CD4-positive, alpha-beta T cell treated with Interleukin-21 for 1 hour (primary cell): ENCODE data around the gene ZYG11B.
A peak's percentile ranks its signal among the peaks of the same experiment; 100 is the strongest.
"Not testable (repeated sequence)": the region's sequence is repeated elsewhere in the genome, so short reads cannot be mapped to it uniquely, and the experiment has no call there.

ENCODE experiments used
- DNase-seq: peaks from one replicate; pipeline ENCODE4 v3.0.0-alpha.2; 2020

Gene ZYG11B

DNA sequence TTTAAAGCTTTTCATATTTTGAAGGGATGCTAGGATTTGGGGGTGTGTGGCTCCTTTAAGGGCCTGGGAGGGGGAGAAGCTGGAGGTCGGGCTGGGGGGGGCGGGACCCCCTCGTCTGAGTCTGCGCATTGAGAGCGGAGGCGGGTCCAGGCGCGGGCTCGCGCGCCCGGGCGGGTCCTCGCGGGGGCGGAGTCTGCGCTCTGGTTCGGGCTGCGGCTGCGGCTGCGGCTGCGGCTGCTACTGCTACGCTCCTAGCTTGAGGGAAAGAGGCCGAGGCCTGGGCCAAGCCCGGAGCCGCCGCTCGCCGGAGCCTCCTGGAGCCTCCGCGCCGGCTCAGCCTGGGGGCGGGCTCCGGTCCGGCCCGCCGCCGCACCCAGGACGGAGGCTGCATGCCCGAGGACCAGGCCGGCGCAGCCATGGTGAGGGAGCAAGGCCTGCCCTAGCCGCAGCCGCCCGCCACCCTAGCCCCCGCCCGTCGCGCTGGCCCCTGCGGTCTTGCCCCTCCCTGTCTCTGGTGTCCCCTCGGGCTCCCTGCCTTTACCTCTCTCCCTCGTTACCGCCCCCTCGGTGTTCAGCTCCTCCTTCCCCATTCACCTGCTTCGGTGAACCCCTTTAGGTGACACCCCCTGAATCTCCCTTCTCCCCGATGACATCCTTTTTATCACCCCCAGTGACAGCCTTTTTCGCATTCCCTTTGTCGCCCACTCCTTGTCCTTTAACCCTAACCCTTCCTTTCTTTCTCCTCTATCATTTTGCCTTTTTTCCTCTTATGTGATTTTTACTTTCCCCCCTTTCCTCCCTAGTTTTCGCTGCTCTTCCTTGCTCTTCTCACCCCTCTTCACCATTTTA lies at the start of gene ZYG11B:
Gene ZYG11B (plus strand): TSS at position 189 of the 849 bp plus-strand sequence. CDS start 201 bp downstream, at position 390.
- DNase-seq, result peak; percentile 93

DNA sequence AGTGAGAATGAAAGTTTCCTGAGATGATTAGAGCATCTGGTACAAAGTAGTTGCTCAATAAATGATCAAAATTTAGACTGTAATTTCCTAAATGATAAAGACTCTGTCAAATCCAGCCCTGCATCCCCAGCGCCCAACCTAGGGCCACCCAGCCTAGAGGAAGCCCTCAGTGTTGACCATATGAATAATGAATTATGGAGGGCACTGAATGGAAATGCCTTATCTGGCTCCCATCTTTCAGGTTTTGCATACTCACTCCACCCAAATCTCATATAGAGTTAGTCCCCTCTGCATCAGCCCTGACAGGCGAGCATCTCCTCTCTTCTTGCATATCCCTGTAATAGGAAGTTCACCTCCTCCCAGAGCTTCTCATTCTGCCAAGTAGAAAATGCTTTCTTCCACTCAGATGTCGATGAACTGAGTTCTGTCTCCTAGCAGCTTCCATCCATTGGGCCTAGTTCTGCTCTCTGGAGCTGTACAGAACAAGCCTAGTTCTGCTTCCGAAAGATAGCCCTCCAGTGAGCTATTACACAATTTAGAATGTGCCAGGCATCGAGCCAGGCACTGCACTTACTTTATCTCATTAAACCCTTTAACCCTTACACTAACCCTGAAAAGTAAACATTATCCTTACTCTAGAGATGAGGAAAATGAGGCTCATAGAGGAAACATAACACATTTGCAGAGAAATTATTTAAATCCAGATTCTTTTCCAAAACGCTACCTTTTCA lies 49.0 kb upstream of the ZYG11B start:
- no peak for DNase-seq

DNA sequence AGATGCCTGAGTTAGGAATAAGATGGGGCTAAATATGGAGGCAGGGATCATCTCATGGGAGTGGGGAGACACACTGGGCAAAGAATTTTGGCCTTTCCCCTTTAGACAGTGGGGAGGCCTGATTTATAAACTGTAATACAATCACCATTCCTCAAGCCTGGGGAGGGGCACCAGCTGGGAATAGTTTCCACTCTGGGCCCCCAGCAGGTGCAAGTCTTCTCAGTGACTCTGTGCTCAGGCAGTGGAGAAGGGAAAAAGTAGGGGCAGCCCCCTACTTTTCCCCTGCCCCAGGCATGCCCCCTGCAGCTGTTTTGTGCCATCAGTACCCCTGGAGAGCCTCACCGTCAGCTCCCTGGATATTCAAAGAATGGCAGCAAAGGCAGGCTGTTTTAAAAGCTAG lies 47.2 kb upstream of the ZYG11B start:
- no peak for DNase-seq

- DNase-seq, result no peak
Observed at GRCh38 chr1:52679498-52679897, 46.8 kb upstream of the ZYG11B start.

GRCh38 chr1:52680353-52680752 lies 45.9 kb upstream of the ZYG11B start:
- DNase-seq, result no peak

- no peak for DNase-seq
Observed at GRCh38 chr1:52681136-52681535, 45.1 kb upstream of the ZYG11B start.

DNA sequence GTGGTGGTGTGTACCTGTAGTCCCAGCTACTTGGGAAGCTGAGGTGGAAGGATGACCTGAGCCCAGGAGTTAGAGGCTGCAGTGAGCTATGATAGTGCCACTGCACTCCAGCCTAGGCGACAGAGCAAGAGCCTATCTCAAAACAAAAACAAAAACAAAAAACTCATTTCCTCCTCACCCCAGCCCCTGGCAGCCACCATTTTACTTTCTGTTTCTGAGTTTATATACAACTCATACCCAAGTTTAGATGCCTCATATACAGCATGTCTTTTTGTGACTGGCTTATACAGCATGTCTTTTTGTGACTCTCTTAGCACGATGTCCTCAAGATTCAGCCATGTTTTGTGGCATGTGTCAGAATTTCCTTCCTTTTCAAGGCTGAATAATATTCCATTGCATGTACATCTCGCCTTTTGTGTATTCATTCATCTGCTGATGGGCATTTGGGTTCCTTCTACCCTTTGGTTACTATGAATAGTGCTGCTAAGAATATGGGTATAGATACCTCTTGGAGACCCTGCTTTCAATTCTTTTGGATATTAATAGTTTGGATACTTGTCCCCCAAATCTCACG lies 42.8 kb upstream of the ZYG11B start:
- no peak for DNase-seq

GRCh38 chr1:52684545-52684944 lies 41.7 kb upstream of the ZYG11B start:
- DNase-seq, result no peak

DNA sequence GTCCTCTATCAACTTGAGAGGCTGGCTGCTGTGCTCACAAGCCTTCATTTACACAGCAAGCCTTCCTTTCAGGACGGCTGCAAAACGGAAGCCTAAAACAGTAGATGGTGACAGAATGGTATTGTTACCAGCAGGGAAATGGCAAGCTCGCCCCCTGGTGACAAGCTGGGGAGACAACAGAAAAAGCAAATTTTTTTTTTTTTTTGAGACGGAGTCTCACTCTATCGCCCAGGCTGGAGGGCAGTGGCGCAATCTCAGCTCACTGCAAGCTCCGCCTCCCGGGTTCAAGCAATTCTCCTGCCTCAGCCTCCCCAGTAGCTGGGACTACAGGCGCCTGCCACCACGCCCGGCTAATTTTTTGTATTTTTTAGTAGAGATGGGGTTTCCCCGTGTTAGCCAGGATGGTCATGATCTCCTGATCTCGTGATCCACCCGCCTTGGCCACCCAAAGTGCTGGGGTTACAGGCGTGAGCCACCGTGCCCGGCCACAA lies 39.9 kb upstream of the ZYG11B start:
- peak; percentile 84 for DNase-seq

- DNase-seq, result no peak
Observed at GRCh38 chr1:52686830-52687229, 39.4 kb upstream of the ZYG11B start.

DNA sequence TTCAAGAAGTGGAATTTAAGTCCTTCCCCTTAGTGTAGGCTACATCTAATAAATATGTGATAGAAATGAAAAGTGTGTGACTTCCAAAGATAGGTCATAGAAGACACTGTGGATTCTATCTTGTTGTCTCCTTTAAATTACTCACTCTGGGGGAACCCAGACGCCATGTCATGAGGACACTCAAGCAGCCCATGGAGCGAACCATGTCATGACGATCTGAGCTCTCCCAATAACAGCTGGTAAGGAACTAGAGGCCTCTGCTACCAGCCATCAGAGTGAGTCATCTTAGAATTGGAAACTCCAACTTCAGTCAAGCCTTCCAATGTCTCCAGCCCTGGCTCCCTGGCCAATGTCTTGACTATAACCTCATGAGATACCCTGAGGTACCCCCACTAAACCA lies 34.4 kb upstream of the ZYG11B start:
- DNase-seq, result no peak

DNA sequence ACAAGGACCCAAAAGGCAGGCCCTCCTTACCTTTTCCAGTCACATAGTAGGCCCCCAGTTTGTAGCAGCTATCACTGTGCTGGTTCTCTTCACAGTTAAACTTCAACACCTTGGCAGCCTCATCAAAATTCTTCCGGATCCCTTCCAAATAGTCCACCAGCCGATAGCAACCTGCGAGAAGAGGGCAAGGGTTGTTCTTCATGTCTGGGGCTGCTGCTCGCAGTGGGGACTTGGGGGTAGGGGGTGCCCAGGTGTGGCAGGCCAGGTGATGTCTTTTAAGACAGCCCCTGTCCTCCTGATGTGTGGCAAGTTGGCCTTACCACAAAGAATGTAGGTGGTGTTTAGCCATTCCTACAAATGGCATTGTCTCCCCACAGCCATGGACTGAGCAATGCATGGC lies 33.6 kb upstream of the ZYG11B start:
- DNase-seq, result no peak

DNA sequence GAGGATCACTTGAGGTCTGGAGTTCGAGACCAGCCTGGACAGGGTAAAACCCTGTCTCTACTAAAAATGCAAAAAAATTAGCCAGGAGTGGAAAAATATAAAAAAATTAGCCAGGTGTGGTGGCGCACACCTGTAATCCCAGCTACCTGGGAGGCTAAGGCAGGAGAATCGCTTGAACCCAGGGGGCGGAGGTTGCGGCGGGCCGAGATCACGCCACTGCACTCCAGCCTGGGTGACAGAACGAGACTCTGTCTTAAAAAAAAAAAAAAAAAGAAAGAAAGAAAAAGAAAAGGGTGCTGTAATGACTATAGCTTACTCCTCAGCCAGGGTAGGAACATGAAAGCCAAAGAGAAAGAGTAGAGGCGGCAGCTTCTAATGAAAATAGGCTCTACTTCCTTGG lies 32.9 kb upstream of the ZYG11B start:
- not testable (repeated sequence) for DNase-seq

DNA sequence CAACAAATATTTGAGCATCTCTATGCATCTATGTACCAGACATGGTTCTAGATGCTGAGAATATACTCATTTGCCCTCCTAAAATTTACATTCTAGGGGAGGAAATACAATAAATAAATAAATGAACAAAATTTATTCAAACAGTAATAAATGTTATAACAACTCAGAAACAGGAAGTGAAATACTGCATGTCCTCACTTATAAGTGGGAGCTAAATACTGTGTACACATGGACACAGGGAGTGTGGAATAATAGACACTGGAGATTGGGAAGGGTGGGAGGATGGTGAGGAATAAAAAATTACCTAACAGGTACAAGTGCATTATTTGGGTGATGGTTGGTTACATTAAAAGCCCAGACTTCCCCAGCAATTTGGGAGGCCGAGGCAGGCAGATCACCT lies 32.4 kb upstream of the ZYG11B start:
- DNase-seq, result no peak

DNA sequence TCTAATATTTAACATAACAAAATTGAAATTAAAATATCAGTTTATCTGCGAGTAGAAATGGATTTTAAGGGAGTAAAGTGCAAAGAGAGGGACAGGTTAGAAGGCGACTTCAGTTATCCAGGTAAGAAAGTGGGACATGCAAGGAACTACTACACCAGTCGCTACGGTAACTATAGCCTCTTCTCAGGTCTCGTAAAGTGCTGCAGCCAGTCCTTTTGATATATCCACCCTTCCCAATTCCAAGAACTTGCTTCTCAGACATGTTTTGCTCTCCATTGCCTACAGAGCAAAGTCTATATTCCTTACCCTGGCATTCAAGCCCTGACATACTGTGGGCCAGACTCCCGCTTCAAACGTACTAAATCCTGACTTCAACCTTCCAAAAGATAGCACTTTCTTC lies 30.6 kb upstream of the ZYG11B start:
- DNase-seq, result no peak

- peak; percentile 67 for DNase-seq
Observed at GRCh38 chr1:52697795-52698674, 28.2 kb upstream of the ZYG11B start, which contains the start of gene COA7. TSS of gene COA7 (minus strand) at chr1:52698347. CDS start at chr1:52698326, 21 bp downstream.

DNA sequence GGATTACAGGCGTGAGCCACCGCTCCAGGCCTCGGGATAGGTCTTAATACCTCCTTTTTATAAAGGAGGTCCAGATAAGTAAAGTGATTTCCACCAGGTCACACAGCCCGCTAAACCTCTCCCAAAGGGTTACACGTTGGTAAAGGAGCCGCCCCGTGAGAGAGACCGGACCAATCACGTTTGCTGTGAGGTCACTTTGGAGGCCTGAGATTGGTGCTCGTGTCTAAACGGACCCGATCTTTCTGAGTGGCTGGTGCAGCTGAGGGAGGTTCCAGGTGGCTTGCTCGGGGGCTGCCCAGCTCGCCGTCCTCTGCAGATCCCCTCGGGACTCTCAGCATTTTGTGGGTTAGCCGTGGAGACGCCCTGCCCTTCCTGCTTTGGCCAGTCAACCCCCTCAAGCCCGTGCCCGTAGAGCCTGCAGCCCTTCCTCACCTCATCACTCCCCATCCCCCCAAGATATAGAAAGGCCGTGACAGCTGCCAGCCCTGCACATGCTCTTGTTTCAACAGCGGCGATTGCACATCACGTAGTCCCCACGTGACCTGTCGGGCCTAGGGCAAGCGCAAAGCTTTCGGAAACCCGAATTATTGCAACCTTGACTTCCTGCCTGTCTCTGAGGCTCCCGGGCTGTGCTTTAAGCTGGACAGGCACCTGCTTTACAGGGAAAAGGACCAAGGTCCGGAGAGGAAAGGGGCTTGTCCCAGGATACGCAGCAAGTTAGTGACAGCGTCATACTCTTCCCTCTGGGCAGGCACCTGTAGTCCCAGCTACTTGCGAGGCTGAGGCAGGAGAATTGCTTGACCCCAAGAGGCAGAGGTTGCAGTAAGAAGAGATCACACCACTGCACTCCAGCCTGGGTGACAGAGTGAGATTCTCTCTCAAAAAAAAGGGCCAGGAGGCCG lies 23.1 kb upstream of the ZYG11B start:
- DNase-seq, result peak; percentile 90

DNA sequence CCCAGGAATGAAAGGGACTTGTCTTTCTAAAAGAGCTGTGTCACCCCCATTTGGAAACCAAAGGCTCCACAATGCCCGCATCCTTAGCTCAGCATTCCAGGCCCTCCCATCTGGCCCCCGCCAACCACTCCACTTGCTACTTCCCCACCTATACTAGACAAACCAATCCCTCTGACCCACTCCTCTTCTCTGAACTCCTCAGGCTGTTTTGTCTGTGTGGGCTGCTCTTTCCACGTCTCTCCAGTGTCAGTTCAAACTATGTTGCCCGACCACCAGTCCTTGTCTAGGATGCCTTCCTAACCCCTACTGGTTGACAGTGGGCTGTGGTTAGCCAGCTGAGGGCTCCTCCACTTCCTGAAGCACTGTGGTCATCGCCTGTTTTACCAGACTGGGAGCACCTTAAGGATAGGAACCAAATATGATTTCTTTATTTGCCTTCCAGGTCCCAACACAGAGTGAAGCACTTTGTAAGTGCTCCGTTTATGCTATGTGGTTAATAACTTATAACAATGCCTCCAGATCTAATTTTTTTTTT lies 20.1 kb upstream of the ZYG11B start:
- no peak for DNase-seq

GRCh38 chr1:52706941-52707926 lies 19.0 kb upstream of the ZYG11B start:
- DNase-seq, result no peak
